HCT116 (cell line): ENCODE measurements around the gene PDE4D. TPM values are rescaled to one million over a fixed set of nuclear protein-coding genes. Genes with fewer than 3 reads are reported as not detected.

Source experiments
- ATAC-seq: fragments of 200-7000 bp; cut with Tn5 transposase; 2 replicates; pipeline ENCODE4 v1.9.1; 2020; ENCODE audit warnings: mild to moderate bottlenecking, moderate library complexity
- BruUV-seq: library from RNA; stranded (reverse); fragments of 400-500 nt; replicated peaks from 2 replicates; lab custom pipeline; 2021; lab: Mats Ljungman, UMichigan
- CTCF ChIA-PET: fragments of 300-600 bp; sonication (Branson Sonifier 250); formaldehyde crosslinking; loops from one replicate; lab custom pipeline; 2021; ENCODE audit warnings: antibody characterized with exemption; lab: Charles Lee
- POLR2A ChIA-PET: fragments of 300-600, 350-600 bp; sonication (Branson Sonifier 250); formaldehyde crosslinking; loops from one replicate; lab custom pipeline; 2021; ENCODE audit warnings: antibody characterized with exemption; lab: Charles Lee
- RAD21 ChIA-PET, 2 experiments: fragments of 300-600 bp; sonication (Branson Sonifier 250); formaldehyde crosslinking; loops; one replicate each; lab custom pipeline; 2023; ENCODE audit warnings: low total read pairs in 2 of 2; ENCODE audit not compliant: uncharacterized antibody in 2 of 2, unreplicated experiment in 2 of 2, low non-redundant PET in 1 of 2; lab: Charles Lee
- DNase-seq: peaks from one replicate; pipeline ENCODE4 v3.0.0-alpha.2; 2010; ENCODE audit warnings: low read depth, low spot score
- H2AFZ ChIP-seq: fragments of 200-600 bp; shearing (Covaris generic), sonication (generic); 2 replicates; pipeline ENCODE4 v1.6.1; 2017; ENCODE audit warnings: low read depth, mixed run types, mixed read lengths, antibody characterized with exemption, low read length; ENCODE audit not compliant: poor library complexity, severe bottlenecking
- H3K27ac ChIP-seq: 2 replicates; pipeline ENCODE4 v1.5.1; 2012; ENCODE audit warnings: low read depth, low read length
- H3K27me3 ChIP-seq: fragments of 200-600 bp; sonication (generic); 2 replicates; pipeline ENCODE4 v1.6.1; 2016; ENCODE audit warnings: mixed run types, low read length, mixed read lengths; ENCODE audit not compliant: insufficient read depth
- H3K36me3 ChIP-seq, 2 experiments: fragments of 200-500 bp in 1 of 2; fragments of 200-600 bp in 1 of 2; sonication (Bioruptor generic) in 1 of 2; sonication (generic) in 1 of 2; 2 replicates each; pipeline versions ENCODE4 v1.5.1 to v1.6.1; 2014 to 2016; ENCODE audit warnings: low read length in 2 of 2, inconsistent platforms in 1 of 2, mixed read lengths in 1 of 2, mixed run types in 1 of 2; ENCODE audit not compliant: insufficient read depth in 2 of 2, control insufficient read depth in 1 of 2
- H3K4me1 ChIP-seq, 2 experiments: fragments of 200-600 bp in 1 of 2; sonication (generic) in 1 of 2; 2 replicates each; pipeline versions ENCODE4 v1.5.1 to v1.6.1; 2012 to 2017; ENCODE audit warnings: low read length in 2 of 2, inconsistent platforms in 1 of 2, mild to moderate bottlenecking in 1 of 2, mixed read lengths in 1 of 2, mixed run types in 1 of 2, moderate library complexity in 1 of 2; ENCODE audit not compliant: insufficient read depth in 2 of 2, control insufficient read depth in 1 of 2
- H3K4me2 ChIP-seq: fragments of 200-600 bp; sonication (generic); 2 replicates; pipeline ENCODE4 v1.6.1; 2017; ENCODE audit warnings: mixed run types, low read length, mixed read lengths
- H3K4me3 ChIP-seq, 2 experiments: fragments of 200-600 bp in 1 of 2; sonication (generic) in 1 of 2; replicated peaks in 1 of 2; 2 replicates each; pipeline ENCODE4 v1.5.1; 2011 to 2016; ENCODE audit warnings: low read length in 2 of 2, control low read depth in 1 of 2, low read depth in 1 of 2, mild to moderate bottlenecking in 1 of 2, mixed read lengths in 1 of 2, mixed run types in 1 of 2
- H3K79me2 ChIP-seq: fragments of 200-600 bp; sonication (generic); 2 replicates; pipeline ENCODE4 v1.6.1; 2017; ENCODE audit warnings: mild to moderate bottlenecking, mixed run types, low read length, moderate library complexity, mixed read lengths; ENCODE audit not compliant: insufficient read depth
- H3K9ac ChIP-seq: fragments of 200-600 bp; sonication (generic); 2 replicates; pipeline ENCODE4 v1.6.1; 2016; ENCODE audit warnings: low read length, mixed read lengths
- H3K9me2 ChIP-seq: fragments of 200-600 bp; sonication (generic), shearing (Covaris generic); 2 replicates; pipeline ENCODE4 v1.6.1; 2017; ENCODE audit warnings: mixed run types, mild to moderate bottlenecking, moderate library complexity; ENCODE audit not compliant: insufficient read depth
- H3K9me3 ChIP-seq, 2 experiments: fragments of 200-500 bp in 1 of 2; fragments of 200-600 bp in 1 of 2; sonication (Bioruptor generic) in 1 of 2; sonication (generic) in 1 of 2; 2 replicates each; pipeline ENCODE4 v1.6.1; 2014 to 2017; ENCODE audit warnings: low read length in 2 of 2, mixed read lengths in 2 of 2, inconsistent platforms in 1 of 2, low read depth in 1 of 2, mild to moderate bottlenecking in 1 of 2, mixed run types in 1 of 2, moderate library complexity in 1 of 2; ENCODE audit not compliant: control insufficient read depth in 1 of 2, insufficient read depth in 1 of 2
- H4K20me1 ChIP-seq: fragments of 200-600 bp; sonication (generic), shearing (Covaris generic); 2 replicates; pipeline ENCODE4 v1.6.1; 2017; ENCODE audit warnings: mixed run types, mild to moderate bottlenecking, moderate library complexity; ENCODE audit not compliant: insufficient read depth
- JUND ChIP-seq: IDR thresholded peaks from 2 replicates; pipeline ENCODE4 v1.6.1; 2012
- POLR2AphosphoS5 ChIP-seq: IDR thresholded peaks from 2 replicates; pipeline ENCODE4 v1.6.1; 2011; ENCODE audit warnings: mild to moderate bottlenecking, low read depth, low read length, moderate library complexity
- RAD21 ChIP-seq: IDR thresholded peaks from 2 replicates; pipeline ENCODE4 v1.6.1; 2012; ENCODE audit warnings: low read depth, mild to moderate bottlenecking
- ZNF274 ChIP-seq: fragments of 200-500 bp; sonication (Bioruptor generic); IDR thresholded peaks from 2 replicates; pipeline ENCODE4 v1.6.1; 2014; ENCODE audit warnings: mild to moderate bottlenecking, low read depth, low read length, inconsistent platforms
- intact Hi-C: fragments of 100-400 bp; cut with micrococcal nuclease; formaldehyde crosslinking; loops from 2 replicates; pipeline ENCODE4 v1.10.0; 2022
- total RNA-seq: library from RNA; stranded (reverse); gene quantifications from one replicate; pipeline ENCODE4 v1.2.1, GENCODE V29; 2021; ENCODE audit not compliant: unreplicated experiment

The PDE4D gene
- total RNA-seq, 1 experiment from 2014 or later, result 1.1 TPM

DNA sequence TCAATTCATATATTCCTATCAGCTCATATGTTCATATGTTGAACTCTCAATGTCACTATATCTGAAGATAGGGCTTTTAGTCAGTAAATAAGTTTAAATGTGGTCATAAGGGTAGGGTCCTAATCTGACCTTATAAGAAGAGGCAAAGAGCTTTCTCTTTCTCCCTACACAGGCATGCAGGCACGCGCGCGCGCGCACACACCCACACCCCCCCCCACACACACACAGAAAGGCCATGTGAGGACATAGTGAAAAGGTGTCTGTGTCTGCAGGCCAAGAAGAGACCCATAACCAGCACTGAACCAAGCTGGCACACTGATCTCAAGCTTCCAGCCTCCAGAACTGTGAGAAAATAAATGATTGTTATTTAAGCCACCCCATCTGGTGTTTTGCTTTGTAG is 76.0 kb downstream of the PDE4D start:
- Histone ChIP-seq H3K4me1 (no peaks in the 10 kb centered on the region), H4K20me1 (no peaks in the 10 kb centered on the region; the same call in 1 of the 2 replicates), H3K9me3 (no peaks in the 10 kb centered on the region), H3K27ac (no peak overlapping the region), H3K4me2 (no peak overlapping the region), H3K36me3 (no peaks in the 10 kb centered on the region), H2AFZ (no peak overlapping the region), H3K79me2 (no peaks in the 10 kb centered on the region), H3K9ac (no peak overlapping the region), H3K27me3 (peaks cover 5% of the 10 kb centered on the region; the same call in 1 of the 2 replicates), H3K9me2 (no peaks in the 10 kb centered on the region), H3K4me3 (no peak overlapping the region)
- TF ChIP-seq POLR2AphosphoS5 (no peak), ZNF274 (no peak)
- ChIA-PET POLR2A (no interaction called here), CTCF (no interaction called here), RAD21 (no interaction called here)
- DNase-seq (no peak), ATAC-seq (no peak)
- BruUV-seq, result no TSS peak
- intact Hi-C loops, result no loop called here

DNA sequence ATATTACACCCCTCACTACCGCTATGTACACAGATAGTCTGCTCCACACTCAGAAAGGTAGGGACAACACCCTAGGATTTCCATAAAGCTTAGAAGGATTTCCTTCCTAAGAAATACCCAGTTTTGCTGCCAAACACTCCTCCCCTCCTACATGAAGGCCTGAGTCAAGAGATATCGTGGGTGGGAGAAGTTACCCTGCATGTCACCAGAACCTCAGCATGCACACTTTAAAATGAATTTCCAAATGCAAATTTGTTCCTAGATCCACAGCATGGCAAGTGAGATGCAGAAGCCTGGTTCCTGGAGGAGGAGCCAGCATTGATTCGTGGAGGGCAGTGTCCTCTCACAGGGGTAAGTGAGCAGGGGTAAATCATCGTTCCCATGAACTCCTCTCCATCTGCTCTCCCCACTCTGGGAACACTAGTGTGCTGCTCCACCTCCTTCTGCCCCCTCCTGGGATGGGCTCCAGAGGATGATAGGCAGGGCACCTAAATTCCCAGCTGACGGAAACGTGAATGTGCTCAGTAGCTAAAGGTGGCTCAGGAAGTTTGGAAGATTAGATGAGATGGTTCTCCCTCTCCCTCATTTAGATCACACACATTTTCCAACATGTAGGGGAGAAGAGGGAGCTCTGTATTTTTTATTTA is 76.7 kb downstream of the PDE4D start:
- Histone ChIP-seq H3K27ac (no peak overlapping the region), H4K20me1 (no peaks in the 10 kb centered on the region; the same call in 1 of the 2 replicates), H3K4me2 (no peak overlapping the region), H3K9me2 (no peaks in the 10 kb centered on the region), H2AFZ (no peak overlapping the region), H3K79me2 (no peaks in the 10 kb centered on the region), H3K9me3 (no peaks in the 10 kb centered on the region), H3K36me3 (no peaks in the 10 kb centered on the region), H3K4me1 (no peaks in the 10 kb centered on the region), H3K27me3 (peaks cover 5% of the 10 kb centered on the region; the same call in 1 of the 2 replicates), H3K9ac (no peak overlapping the region), H3K4me3 (no peak overlapping the region)
- intact Hi-C loops, result no loop called here
- RAD21 ChIA-PET, result no interaction called here
- no peak for TF ChIP-seq POLR2AphosphoS5
- no peak for TF ChIP-seq JUND
- no peak for TF ChIP-seq RAD21
- ATAC-seq, result no peak
- DNase-seq, result no peak
- no TSS peak for BruUV-seq
- POLR2A ChIA-PET, result no interaction called here
- CTCF ChIA-PET, result no interaction called here
